Liver (tissue), 9 donors: Measurements from ENCODE around the gene RAB11FIP3. TPM values are rescaled to one million over a fixed set of nuclear protein-coding genes. Genes with fewer than 3 reads are reported as not detected.

ENCODE experiments used
- DNase-seq: peaks from one replicate; pipeline ENCODE4 v3.0.0-alpha.2; 2017; ENCODE audit warnings: low spot score
- H3K27ac ChIP-seq, 2 donors: one replicate each; pipeline ENCODE4 v1.7.0; 2013; ENCODE audit warnings: inconsistent platforms in 2 of 2, low read length in 2 of 2, control low read depth in 1 of 2, low read depth in 1 of 2, mild to moderate bottlenecking in 1 of 2
- H3K27me3 ChIP-seq, 4 donors: one replicate each; pipeline versions ENCODE4 v1.6.1 to v1.7.0; 2013; ENCODE audit warnings: low read length in 3 of 4, inconsistent platforms in 1 of 4, mild to moderate bottlenecking in 1 of 4, moderate library complexity in 1 of 4; ENCODE audit not compliant: control insufficient read depth in 4 of 4, insufficient read depth in 4 of 4
- H3K36me3 ChIP-seq, 4 donors: one replicate each; pipeline versions ENCODE4 v1.6.1 to v1.7.0; 2013; ENCODE audit warnings: low read length in 3 of 4, mild to moderate bottlenecking in 3 of 4, low read depth in 1 of 4, moderate library complexity in 1 of 4; ENCODE audit not compliant: control insufficient read depth in 4 of 4, insufficient read depth in 3 of 4
- H3K4me1 ChIP-seq, 4 donors: one replicate each; pipeline versions ENCODE4 v1.6.1 to v1.7.0; 2013; ENCODE audit warnings: low read length in 3 of 4, mild to moderate bottlenecking in 3 of 4, moderate library complexity in 1 of 4; ENCODE audit not compliant: control insufficient read depth in 4 of 4, insufficient read depth in 4 of 4
- H3K4me3 ChIP-seq, 3 donors: one replicate each; pipeline versions ENCODE4 v1.6.1 to v1.7.0; 2013; ENCODE audit warnings: low read length in 3 of 3, control low read depth in 1 of 3, low read depth in 1 of 3, mild to moderate bottlenecking in 1 of 3
- H3K9ac ChIP-seq, 2 donors: one replicate each; pipeline ENCODE4 v1.7.0; 2013; ENCODE audit warnings: low read length in 2 of 2, mild to moderate bottlenecking in 2 of 2, moderate library complexity in 2 of 2, control low read depth in 1 of 2, low read depth in 1 of 2
- H3K9me3 ChIP-seq, 4 donors: one replicate each; pipeline versions ENCODE4 v1.6.1 to v1.7.0; 2013; ENCODE audit warnings: low read length in 3 of 4; ENCODE audit not compliant: control insufficient read depth in 4 of 4
- ATF3 ChIP-seq: IDR thresholded peaks from 2 replicates; pipeline ENCODE4 v1.6.1; 2016; ENCODE audit warnings: antibody characterized with exemption
- EGR1 ChIP-seq, 2 donors: IDR thresholded peaks; 2 replicates each; pipeline ENCODE4 v1.6.1; 2016 to 2018; ENCODE audit warnings: antibody characterized with exemption in 2 of 2, low read depth in 2 of 2
- FOXA1 ChIP-seq: IDR thresholded peaks from 2 replicates; pipeline ENCODE4 v1.6.1; 2016; ENCODE audit warnings: antibody characterized with exemption
- FOXA2 ChIP-seq: IDR thresholded peaks from 2 replicates; pipeline ENCODE4 v1.6.1; 2016; ENCODE audit warnings: antibody characterized with exemption
- GABPA ChIP-seq, 2 donors: IDR thresholded peaks in 1 of 2; conservative IDR thresholded peaks in 1 of 2; 2 replicates each; pipeline ENCODE4 v1.6.1; 2016; ENCODE audit warnings: antibody characterized with exemption in 2 of 2, mild to moderate bottlenecking in 1 of 2, moderate library complexity in 1 of 2
- HNF4A ChIP-seq, 2 donors: conservative IDR thresholded peaks; 2 replicates each; pipeline ENCODE4 v1.6.1; 2016; ENCODE audit warnings: antibody characterized with exemption in 2 of 2, mild to moderate bottlenecking in 2 of 2
- HNF4G ChIP-seq: IDR thresholded peaks from 2 replicates; pipeline ENCODE4 v1.6.1; 2016; ENCODE audit warnings: antibody characterized with exemption
- MAX ChIP-seq: IDR thresholded peaks from 2 replicates; pipeline ENCODE4 v1.6.1; 2016; ENCODE audit warnings: antibody characterized with exemption
- NR2F2 ChIP-seq: IDR thresholded peaks from 2 replicates; pipeline ENCODE4 v1.6.1; 2016; ENCODE audit warnings: antibody characterized with exemption
- RAD21 ChIP-seq, 2 donors: IDR thresholded peaks; 2 replicates each; pipeline ENCODE4 v1.6.1; 2016; ENCODE audit warnings: antibody characterized with exemption in 2 of 2, mild to moderate bottlenecking in 2 of 2
- REST ChIP-seq: IDR thresholded peaks from 2 replicates; pipeline ENCODE4 v1.6.1; 2016; ENCODE audit warnings: antibody characterized with exemption, mild to moderate bottlenecking
- RXRA ChIP-seq, 2 donors: IDR thresholded peaks; 2 replicates each; pipeline ENCODE4 v1.6.1; 2017 to 2018; ENCODE audit warnings: antibody characterized with exemption in 2 of 2, mild to moderate bottlenecking in 1 of 2
- SP1 ChIP-seq: IDR thresholded peaks from 2 replicates; pipeline ENCODE4 v1.6.1; 2018; ENCODE audit warnings: antibody characterized with exemption, mild to moderate bottlenecking
- TAF1 ChIP-seq: conservative IDR thresholded peaks from 2 replicates; pipeline ENCODE4 v1.6.1; 2016; ENCODE audit warnings: antibody characterized with exemption, mild to moderate bottlenecking
- YY1 ChIP-seq: IDR thresholded peaks from 2 replicates; pipeline ENCODE4 v1.6.1; 2016; ENCODE audit warnings: antibody characterized with exemption, mild to moderate bottlenecking
- ZBTB33 ChIP-seq: IDR thresholded peaks from 2 replicates; pipeline ENCODE4 v1.6.1; 2016; ENCODE audit warnings: antibody characterized with exemption
- WGBS: extraction: QIAGEN DNeasy Blood & Tissue Kit; methylation state at CpG from one replicate; pipeline ENCODE4 v1.1.7; 2013; 5-methylcytosine and 5-hydroxymethylcytosine counted together
- polyA plus RNA-seq, 2 donors: library from polyadenylated mRNA; stranded (reverse) in 1 of 2; unstranded in 1 of 2; fragments of 200-250 nt in 1 of 2; fragments of >200 nt in 1 of 2; fragmentation: Nextera tagmentation in 1 of 2; extraction: Ambion mirVana in 1 of 2; gene quantifications; one replicate each; pipeline versions ENCODE4 v1.2.1 to v1.2.3, GENCODE V29; 2013 to 2015
- total RNA-seq, 2 donors: library from RNA; depleted of rRNA; stranded (reverse); fragments of >200 nt; gene quantifications; one replicate each; pipeline ENCODE4 v1.2.3, GENCODE V29; 2014
- donor health status: healthy.
- donor health status: healthy.
- donor health status: healthy.
- donor health status: healthy.
- donor health status: healthy.

The RAB11FIP3 gene
- total and polyA plus RNA-seq, 4 donors = 3.5 to 29.4 (median 15.7) TPM

GRCh38 chr16:454397-454940, 29.0 kb downstream of the RAB11FIP3 start:
- WGBS = 88% methylated on average over 13 of the region's 13 CpGs
- no peak for DNase-seq

GRCh38 chr16:455453-455852, 30.0 kb downstream of the RAB11FIP3 start:
- no peak for TF ChIP-seq ZBTB33
- no peak for TF ChIP-seq RAD21 (IDR thresholded peaks at IDR 0.05)
- TF ChIP-seq REST = no peak
- no peak for TF ChIP-seq FOXA1
- TF ChIP-seq SP1 = no peak
- no peak for TF ChIP-seq YY1
- no peak for TF ChIP-seq HNF4G
- TF ChIP-seq MAX = no peak
- no peak for TF ChIP-seq HNF4A (conservative IDR thresholded peaks at IDR 0.05)
- no peak for TF ChIP-seq FOXA2
- TF ChIP-seq GABPA (IDR thresholded peaks at IDR 0.05 in 1 of 2, conservative IDR thresholded peaks at IDR 0.05 in 1 of 2) = no peak
- TF ChIP-seq NR2F2 = no peak
- Histone ChIP-seq H3K27me3 (no peaks in the 10 kb centered on the region), H3K4me1 (peaks cover 12 to 20% (median 16%) of the 10 kb centered on the region in 4 donors), H3K9ac (no peak overlapping the region), H3K9me3 (no peaks in the 10 kb centered on the region), H3K36me3 (no peaks in the 10 kb centered on the region), H3K27ac (no peak overlapping the region), H3K4me3 (no peak overlapping the region)
- no peak for DNase-seq
- WGBS = 97% methylated on average over 12 of the region's 12 CpGs

More at GRCh38 chr16:454397-454940, 29.0 kb downstream of the RAB11FIP3 start:
- no peaks in the 10 kb centered on the region for H3K9me3 ChIP-seq
- H3K9ac ChIP-seq = no peak overlapping the region
- no peak overlapping the region for H3K4me3 ChIP-seq
- TF ChIP-seq EGR1 (IDR thresholded peaks at IDR 0.05; ENCODE audit: low read depth in 2 of 2) = no peak
- TF ChIP-seq FOXA1 = no peak
- TF ChIP-seq RXRA (IDR thresholded peaks at IDR 0.05) = no peak
- TF ChIP-seq TAF1 = no peak
- TF ChIP-seq NR2F2 = no peak
- TF ChIP-seq REST = no peak
- TF ChIP-seq ATF3 = no peak
- TF ChIP-seq HNF4G = no peak
- peaks cover 12 to 20% (median 16%) of the 10 kb centered on the region in 4 donors for H3K4me1 ChIP-seq
- H3K27ac ChIP-seq = no peak overlapping the region
- no peaks in the 10 kb centered on the region for H3K36me3 ChIP-seq
- no peaks in the 10 kb centered on the region for H3K27me3 ChIP-seq
